ENCODE measurements around the gene ART4.

The ART4 gene

GRCh38 chr12:14810167-14810952 lies 33.0 kb downstream of the ART4 start:
- DNase-seq = no peak

GRCh38 chr12:14803830-14804160 lies 39.5 kb downstream of the ART4 start:
- no peak for DNase-seq

GRCh38 chr12:14803011-14803829 lies 40.1 kb downstream of the ART4 start, which contains the start of the genes C12orf60 and WBP11:
Gene C12orf60, plus strand, starts transcription at chr12:14803670. Its CDS starts 19,266 bp downstream, at chr12:14822936.
Gene WBP11, minus strand, starts transcription at chr12:14803478. Its CDS starts 2,095 bp downstream, at chr12:14801383.
- DNase-seq = peak; percentile 99

- no peak for DNase-seq
These were observed 40.7 kb downstream of the ART4 start for GRCh38 chr12:14802721-14803010.

GRCh38 chr12:14802247-14802646 lies 41.1 kb downstream of the ART4 start:
- DNase-seq = no peak

GRCh38 chr12:14795028-14795448 lies 48.3 kb downstream of the ART4 start:
- no peak for DNase-seq

- DNase-seq = no peak
These were observed 57.8 kb downstream of the ART4 start for GRCh38 chr12:14785568-14785967.

GRCh38 chr12:14784471-14784870 lies 58.9 kb downstream of the ART4 start:
- no peak for DNase-seq

GRCh38 chr12:14782756-14783155 lies 60.6 kb downstream of the ART4 start:
- DNase-seq = no peak

- DNase-seq = no peak
These were observed 61.8 kb downstream of the ART4 start for GRCh38 chr12:14781563-14781962.

GRCh38 chr12:14780859-14781258 lies 62.5 kb downstream of the ART4 start:
- DNase-seq = no peak

- no peak for DNase-seq
These were observed 63.5 kb downstream of the ART4 start for GRCh38 chr12:14779834-14780233.

GRCh38 chr12:14777271-14777670 lies 66.1 kb downstream of the ART4 start:
- peak; percentile 36 for DNase-seq

- DNase-seq = peak; percentile 13
These were observed 66.9 kb downstream of the ART4 start for GRCh38 chr12:14776236-14776961.

- peak; percentile 65 for DNase-seq
These were observed 67.7 kb downstream of the ART4 start for GRCh38 chr12:14775636-14775980.
